ENCODE data around the gene F10.

DNA sequence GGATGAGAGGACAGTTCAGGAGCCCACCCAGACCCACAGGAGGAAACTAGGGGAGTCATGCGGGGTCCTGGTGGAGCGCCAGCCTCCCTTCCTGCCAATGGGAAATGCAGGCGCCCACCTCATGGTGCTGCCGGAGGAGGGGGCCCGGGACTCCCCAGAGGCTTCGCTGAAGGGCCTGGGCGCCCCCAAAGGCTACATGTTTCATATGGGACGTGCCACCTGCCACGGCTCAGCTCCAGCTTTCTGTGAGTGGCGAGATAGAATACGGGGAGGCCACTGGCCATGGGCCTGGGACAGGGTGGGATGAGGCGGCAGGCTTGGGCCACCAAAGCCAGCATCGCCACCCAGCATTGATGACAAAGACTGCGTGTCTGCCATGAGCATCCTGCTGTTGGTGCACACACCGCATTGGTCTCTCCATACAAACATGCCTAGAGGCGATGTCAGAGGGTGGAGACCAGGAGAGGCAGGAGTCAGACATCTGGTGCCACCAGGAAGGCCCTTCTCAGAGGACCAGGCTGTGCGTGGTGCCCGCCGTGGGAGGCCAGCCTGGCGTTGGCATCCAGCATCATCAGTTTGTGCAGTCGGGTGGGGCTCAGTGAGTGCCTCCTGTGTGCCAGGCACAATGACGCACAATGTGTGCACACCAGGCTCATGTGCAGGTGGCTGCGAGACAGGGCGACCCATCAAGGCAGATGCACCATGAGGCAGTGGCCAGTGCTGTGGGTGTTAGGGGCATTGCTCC is 1.2 kb upstream of the F10 start:
- no peak for TF ChIP-seq POLR2A (IDR thresholded peaks at IDR 0.05)
- TF ChIP-seq, protein P1, sequence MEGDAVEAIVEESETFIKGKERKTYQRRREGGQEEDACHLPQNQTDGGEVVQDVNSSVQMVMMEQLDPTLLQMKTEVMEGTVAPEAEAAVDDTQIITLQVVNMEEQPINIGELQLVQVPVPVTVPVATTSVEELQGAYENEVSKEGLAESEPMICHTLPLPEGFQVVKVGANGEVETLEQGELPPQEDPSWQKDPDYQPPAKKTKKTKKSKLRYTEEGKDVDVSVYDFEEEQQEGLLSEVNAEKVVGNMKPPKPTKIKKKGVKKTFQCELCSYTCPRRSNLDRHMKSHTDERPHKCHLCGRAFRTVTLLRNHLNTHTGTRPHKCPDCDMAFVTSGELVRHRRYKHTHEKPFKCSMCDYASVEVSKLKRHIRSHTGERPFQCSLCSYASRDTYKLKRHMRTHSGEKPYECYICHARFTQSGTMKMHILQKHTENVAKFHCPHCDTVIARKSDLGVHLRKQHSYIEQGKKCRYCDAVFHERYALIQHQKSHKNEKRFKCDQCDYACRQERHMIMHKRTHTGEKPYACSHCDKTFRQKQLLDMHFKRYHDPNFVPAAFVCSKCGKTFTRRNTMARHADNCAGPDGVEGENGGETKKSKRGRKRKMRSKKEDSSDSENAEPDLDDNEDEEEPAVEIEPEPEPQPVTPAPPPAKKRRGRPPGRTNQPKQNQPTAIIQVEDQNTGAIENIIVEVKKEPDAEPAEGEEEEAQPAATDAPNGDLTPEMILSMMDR (IDR thresholded peaks at IDR 0.05): no peak
